ENCODE measurements around the gene RAB33B.

Gene RAB33B

DNA sequence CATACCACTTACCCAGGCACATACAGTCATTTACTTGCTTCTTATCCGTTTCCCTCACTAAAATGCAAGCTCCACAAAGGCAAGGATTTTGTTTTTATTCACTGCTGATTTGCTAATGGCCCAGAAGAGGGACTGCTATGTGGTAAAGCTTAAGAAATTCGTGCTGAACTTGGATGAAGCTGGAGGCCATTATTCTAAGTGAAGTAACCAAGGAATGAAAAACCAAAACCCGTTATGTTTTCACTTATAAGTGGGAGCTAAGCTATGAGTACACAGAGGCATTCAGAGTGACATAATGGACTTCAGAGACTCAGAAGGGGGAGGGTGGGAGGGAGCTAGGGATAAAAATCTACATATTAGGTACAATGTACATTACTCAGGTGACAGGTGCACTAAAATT, 47.2 kb downstream of the RAB33B start:
- DNase-seq: no peak
- in situ Hi-C loops (cut with HindIII; ENCODE audit: low pct_ligation_motif_present, low pct_unique_long_range_greater_than_20kb, low sequenced_read_pairs): no loop called here

DNA sequence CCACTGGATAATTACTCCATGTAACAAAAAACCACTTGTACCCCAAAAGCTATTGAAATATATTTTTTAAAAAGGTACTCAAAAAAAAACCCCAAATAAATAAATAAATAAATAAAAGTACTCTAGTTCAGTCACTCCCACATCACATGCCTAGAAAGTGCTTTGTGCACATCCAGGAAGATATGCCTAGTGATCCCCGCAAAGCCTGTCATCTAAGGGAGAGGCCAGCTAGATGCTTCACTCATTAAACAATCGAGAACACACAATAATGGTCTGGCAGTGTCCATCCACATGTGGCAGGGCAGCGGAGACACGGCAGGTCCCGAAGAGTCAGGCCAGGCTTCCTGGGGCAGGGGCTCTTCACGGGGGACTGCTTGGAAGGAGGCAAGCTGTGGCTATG, 47.6 kb downstream of the RAB33B start:
- DNase-seq: no peak
- in situ Hi-C loops (cut with HindIII; ENCODE audit: low pct_ligation_motif_present, low pct_unique_long_range_greater_than_20kb, low sequenced_read_pairs): no loop called here

DNA sequence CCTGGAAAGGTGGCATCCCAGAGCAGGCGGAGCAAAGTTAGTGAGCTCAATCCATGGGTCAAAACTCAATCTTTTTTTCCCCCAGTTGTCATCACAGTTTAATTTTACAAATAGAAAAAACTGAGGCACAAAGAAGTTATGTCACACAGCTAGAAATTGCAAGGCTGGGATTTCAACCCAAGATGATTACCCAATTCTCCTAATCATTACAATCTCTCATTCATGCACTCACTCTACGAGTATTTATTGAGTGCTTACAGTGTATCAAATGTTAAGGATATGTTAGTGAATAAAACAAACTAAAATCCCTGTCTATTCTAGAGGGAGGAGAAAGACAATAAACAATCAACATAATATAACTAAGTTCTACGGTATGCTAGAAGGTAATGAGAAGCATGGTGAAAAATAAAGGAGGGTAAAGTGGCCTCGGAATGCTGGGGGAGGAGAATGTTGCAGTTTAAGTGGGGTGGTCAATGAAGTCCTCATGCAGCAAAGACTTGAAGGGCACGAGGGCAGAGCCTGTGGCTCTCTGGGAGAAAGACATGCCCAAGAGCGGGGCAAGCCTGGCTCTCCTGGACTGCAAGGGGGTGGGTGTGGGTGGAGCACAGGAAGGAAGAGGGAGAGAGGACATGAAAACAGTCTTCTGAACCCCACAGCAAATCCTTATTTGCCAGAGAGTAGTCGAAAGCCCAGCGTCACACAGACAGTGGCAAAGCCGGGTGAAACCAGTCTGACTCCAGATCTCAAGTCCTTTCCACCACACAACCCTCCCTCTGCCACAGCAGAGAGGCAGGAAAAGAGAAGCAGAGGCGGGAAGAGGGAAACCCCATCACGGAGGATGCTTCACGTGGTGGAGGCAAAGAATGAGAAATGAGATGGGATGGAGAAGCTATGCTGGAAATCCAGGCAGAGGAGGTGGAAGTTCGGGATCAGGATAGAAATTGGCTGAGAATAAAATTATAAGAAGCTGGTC, 48.3 kb downstream of the RAB33B start:
- DNase-seq: no peak
- in situ Hi-C loops (cut with HindIII; ENCODE audit: low pct_ligation_motif_present, low pct_unique_long_range_greater_than_20kb, low sequenced_read_pairs): no loop called here

GRCh38 chr4:139503622-139504166, 49.8 kb downstream of the RAB33B start:
- in situ Hi-C loops (cut with HindIII; ENCODE audit: low pct_ligation_motif_present, low pct_unique_long_range_greater_than_20kb, low sequenced_read_pairs): no loop called here
- DNase-seq: no peak

DNA sequence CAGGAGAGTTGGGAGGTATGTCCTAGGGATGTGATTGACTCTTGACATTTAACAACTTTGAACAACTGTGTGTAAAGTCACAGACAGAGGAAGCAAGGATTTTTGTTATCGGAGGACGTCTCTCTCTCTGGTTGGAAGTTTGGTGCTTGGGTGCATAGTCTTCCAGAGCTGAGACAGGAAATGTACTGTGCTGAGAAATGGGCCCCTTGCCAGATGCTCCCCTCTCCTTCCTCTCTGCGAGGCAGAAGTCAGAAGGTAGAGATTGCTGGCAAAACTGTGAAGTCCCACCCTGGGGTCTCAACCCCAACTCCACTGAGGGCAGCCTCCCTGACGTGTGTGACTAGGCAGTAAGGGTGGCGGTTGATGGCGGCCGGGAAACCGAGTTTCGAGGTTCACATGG, 52.9 kb downstream of the RAB33B start:
- in situ Hi-C loops (cut with HindIII; ENCODE audit: low pct_ligation_motif_present, low pct_unique_long_range_greater_than_20kb, low sequenced_read_pairs): no loop called here

DNA sequence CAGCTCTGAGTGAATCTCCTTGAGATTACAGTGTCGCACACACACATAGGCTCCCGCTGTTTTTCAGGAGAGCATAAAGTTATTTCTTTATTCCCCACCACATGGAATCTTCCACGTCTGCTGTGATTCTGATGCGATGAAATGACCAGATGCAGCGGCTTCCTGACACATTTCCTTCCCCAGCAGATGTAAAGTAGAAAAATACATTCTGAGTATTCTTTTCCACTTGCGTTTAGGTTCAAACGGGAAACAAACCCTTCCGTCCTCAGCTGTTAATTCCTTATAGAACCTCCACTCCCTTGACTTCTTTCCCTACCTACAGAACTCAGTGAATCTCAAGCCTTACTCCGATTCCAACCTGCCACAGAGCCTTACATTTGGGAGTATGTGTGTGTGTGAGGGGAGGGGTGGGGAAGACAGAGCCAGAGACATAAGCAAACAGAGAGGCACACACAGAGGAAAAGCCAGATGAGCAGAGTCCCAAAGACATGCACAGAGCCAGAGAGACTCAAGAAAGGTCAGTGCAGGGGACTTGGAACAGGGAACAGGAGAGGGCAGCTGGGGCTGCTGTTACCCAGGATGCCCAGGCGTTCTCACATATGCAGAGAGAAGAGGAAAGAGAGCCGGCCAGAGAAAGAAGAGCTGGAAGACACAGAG, 54.8 kb downstream of the RAB33B start:
- in situ Hi-C loops (cut with HindIII; ENCODE audit: low pct_ligation_motif_present, low pct_unique_long_range_greater_than_20kb, low sequenced_read_pairs): no loop called here
- no peak for DNase-seq

More for the DNA sequence above, 52.9 kb downstream of the RAB33B start:
- DNase-seq: no peak

GRCh38 chr4:139509727-139510410, 55.9 kb downstream of the RAB33B start:
- in situ Hi-C loops (cut with HindIII; ENCODE audit: low pct_ligation_motif_present, low pct_unique_long_range_greater_than_20kb, low sequenced_read_pairs): no loop called here
- DNase-seq: peak; percentile 23

- no peak for DNase-seq
- in situ Hi-C loops (cut with HindIII; ENCODE audit: low pct_ligation_motif_present, low pct_unique_long_range_greater_than_20kb, low sequenced_read_pairs): no loop called here
These were observed 57.4 kb downstream of the RAB33B start for GRCh38 chr4:139511320-139511719.

GRCh38 chr4:139514382-139515059, 60.6 kb downstream of the RAB33B start:
- in situ Hi-C loops (cut with HindIII; ENCODE audit: low pct_ligation_motif_present, low pct_unique_long_range_greater_than_20kb, low sequenced_read_pairs): no loop called here
- no peak for DNase-seq

DNA sequence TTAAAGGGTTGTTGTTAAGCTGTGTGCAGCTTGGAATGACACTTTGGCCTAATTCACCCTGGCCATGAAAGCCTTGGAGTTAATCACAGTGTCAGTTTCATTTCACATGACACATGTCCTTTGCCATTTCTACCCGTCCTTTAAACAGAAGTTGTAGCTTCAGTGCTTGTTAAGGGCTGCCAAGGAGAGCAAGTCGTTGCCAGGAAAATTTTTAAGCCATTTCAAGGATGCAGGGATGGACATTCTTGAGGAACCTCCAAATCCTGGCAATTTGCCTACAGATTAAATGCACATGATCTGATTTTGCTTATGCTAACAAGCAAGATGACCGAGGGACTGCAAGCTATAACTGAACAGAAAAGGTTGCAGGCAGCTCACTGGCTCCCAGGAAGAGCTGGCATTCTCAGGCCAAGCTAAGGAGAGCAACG, 61.6 kb downstream of the RAB33B start:
- DNase-seq: no peak
- in situ Hi-C loops (cut with HindIII; ENCODE audit: low pct_ligation_motif_present, low pct_unique_long_range_greater_than_20kb, low sequenced_read_pairs): no loop called here

GRCh38 chr4:139521754-139522401, 68.0 kb downstream of the RAB33B start:
- in situ Hi-C loops (cut with HindIII; ENCODE audit: low pct_ligation_motif_present, low pct_unique_long_range_greater_than_20kb, low sequenced_read_pairs): no loop called here
- no peak for DNase-seq

DNA sequence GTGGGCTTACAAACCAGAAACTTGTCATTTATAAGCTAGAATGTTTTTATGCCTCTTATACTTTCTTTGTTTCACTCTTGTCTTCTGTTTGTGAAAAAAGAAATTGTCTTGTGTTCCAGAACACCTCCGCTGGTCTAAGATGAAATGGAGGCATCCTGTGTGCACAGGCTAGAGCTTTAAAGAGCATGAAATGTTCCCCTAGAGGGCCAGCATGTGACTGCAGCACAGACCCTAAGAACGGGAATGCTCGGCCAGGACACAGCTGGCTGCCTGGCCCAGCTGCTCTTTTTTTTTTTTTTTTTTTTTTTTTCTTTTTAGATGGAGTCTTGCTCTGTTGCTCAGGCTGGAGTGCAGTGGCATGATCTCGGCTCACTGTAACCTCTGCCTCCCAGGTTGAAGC, 68.5 kb downstream of the RAB33B start:
- no peak for DNase-seq
- in situ Hi-C loops (cut with HindIII; ENCODE audit: low pct_ligation_motif_present, low pct_unique_long_range_greater_than_20kb, low sequenced_read_pairs): no loop called here

- DNase-seq: no peak
- in situ Hi-C loops (cut with HindIII; ENCODE audit: low pct_ligation_motif_present, low pct_unique_long_range_greater_than_20kb, low sequenced_read_pairs): no loop called here
These were observed 69.2 kb downstream of the RAB33B start for GRCh38 chr4:139523076-139523475.

GRCh38 chr4:139524062-139524631, 70.2 kb downstream of the RAB33B start:
- no peak for DNase-seq
- in situ Hi-C loops (cut with HindIII; ENCODE audit: low pct_ligation_motif_present, low pct_unique_long_range_greater_than_20kb, low sequenced_read_pairs): no loop called here

- in situ Hi-C loops (cut with HindIII; ENCODE audit: low pct_ligation_motif_present, low pct_unique_long_range_greater_than_20kb, low sequenced_read_pairs): no loop called here
These were observed 71.5 kb downstream of the RAB33B start for GRCh38 chr4:139525414-139525813.

More at GRCh38 chr4:139525414-139525813, 71.5 kb downstream of the RAB33B start:
- no peak for DNase-seq

All from ACHN (cell line).